ENCODE measurements around the gene ZNF207. TPM values are rescaled to one million over a fixed set of nuclear protein-coding genes. Genes with fewer than 3 reads are reported as not detected.
A peak's percentile ranks its signal among the peaks of the same experiment; 100 is the strongest.

ZNF207 gene
- total and polyA plus RNA-seq, 9 of the 15 experiments (the other 6 are each of a cell fraction or from before 2014, with no cell fraction given) = 123 to 370 (median 250) TPM

- POLR2A ChIA-PET = interaction anchor here (0.9 to 4.1 kb wide), 6 partner anchors 9 to 22 kb away, joined by 3 to 27 read pairs (median 8); no protein-coding TSS in a partner anchor
- no peak for ATAC-seq
- intact Hi-C loops (cut with micrococcal nuclease) = loop anchor here (10.0 kb wide), 1 partner anchor 74 kb away; the partner anchor contains the start of gene PSMD11
Measured at GRCh38 chr17:32370426-32370825, 20.5 kb downstream of the ZNF207 start.

GRCh38 chr17:32382526-32383223 lies 32.7 kb downstream of the ZNF207 start:
- ChIA-PET CTCF (ENCODE audit: low intra/inter-chr PET ratio) (no interaction called here), POLR2A (interaction anchor here (0.6 to 0.7 kb wide), 2 partner anchors 34 to 43 kb away, joined by 3 to 4 read pairs; no protein-coding TSS in a partner anchor)
- Histone ChIP-seq H3K4me2 (ENCODE audit: insufficient read depth, low read length) (no peak overlapping the region), H3K27me3 (ENCODE audit: control insufficient read depth in 2 of 2, insufficient read depth in 2 of 2, low read length in 2 of 2) (no peaks in the 10 kb centered on the region), H3K36me3 (ENCODE audit: control insufficient read depth, insufficient read depth, low read length) (peaks cover 47% of the 10 kb centered on the region), H3K9me1 (ENCODE audit: control insufficient read depth, insufficient read depth, low read length) (no peaks in the 10 kb centered on the region), H3K9ac (ENCODE audit: insufficient read depth in 1 of 2, low read depth in 2 of 2, low read length in 2 of 2) (no peak overlapping the region), H3K79me2 (ENCODE audit: control insufficient read depth, insufficient read depth, low read length) (no peaks in the 10 kb centered on the region), H4K20me1 (replicated peaks; ENCODE audit: control insufficient read depth, insufficient read depth, low read length) (no peaks in the 10 kb centered on the region), H3K4me1 (replicated peaks in 1 of 2; ENCODE audit: control insufficient read depth in 2 of 2, insufficient read depth in 2 of 2, low read length in 2 of 2) (no peaks in the 10 kb centered on the region), H2AFZ (ENCODE audit: low read depth, low read length) (no peak overlapping the region), H3K27ac (ENCODE audit: extremely low read depth, low read depth, low read length) (no peak overlapping the region), H3K9me3 (replicated peaks; ENCODE audit: control insufficient read depth, insufficient read depth, low read depth, low read length) (no peaks in the 10 kb centered on the region), H3K4me3 (no peak overlapping the region)
- 90% methylated on average over 5 of the region's 5 CpGs for WGBS (ENCODE audit: insufficient coverage, low coverage, missing lambda C conversion rate)
- DNase-seq (ENCODE audit: extremely low read depth in 1 of 4, low spot score in 3 of 4) = no peak
- no peak for FAIRE-seq
- intact Hi-C loops (cut with micrococcal nuclease) = no loop called here
- in situ Hi-C loops (cut with MboI) = no loop called here
- BruUV-seq (replicated peaks) = TSS peak; percentile 3
- ATAC-seq = peak; percentile 16
- peak; percentile 20; the same call in 1 of the 2 replicates for TF ChIP-seq POLR2AphosphoS2 (IDR thresholded peaks at IDR 0.05; ENCODE audit: low read length)
- TF ChIP-seq SUPT5H (IDR thresholded peaks at IDR 0.05) = peak; percentile 38
- no peak for TF ChIP-seq CEBPZ (IDR thresholded peaks at IDR 0.05; ENCODE audit: borderline replicate concordance, low read depth, low read length)
- TF ChIP-seq KLF6 (CRISPR knock-in tag; IDR thresholded peaks at IDR 0.05; ENCODE audit: borderline replicate concordance) = no peak
- no peak for TF ChIP-seq E2F8 (IDR thresholded peaks at IDR 0.05; ENCODE audit: low read depth, partially characterized antibody)
- no peak for TF ChIP-seq POLR2H (tag; IDR thresholded peaks at IDR 0.05; ENCODE audit: low read depth)
- TF ChIP-seq ZNF384 (IDR thresholded peaks at IDR 0.05; ENCODE audit: low read depth, low read length) = no peak

More at GRCh38 chr17:32370426-32370825, 20.5 kb downstream of the ZNF207 start:
- Histone ChIP-seq H3K4me1 (replicated peaks in 1 of 2; ENCODE audit: control insufficient read depth in 2 of 2, insufficient read depth in 2 of 2, low read length in 2 of 2) (no peaks in the 10 kb centered on the region), H3K9ac (ENCODE audit: insufficient read depth in 1 of 2, low read depth in 2 of 2, low read length in 2 of 2) (no peak overlapping the region), H3K9me1 (ENCODE audit: control insufficient read depth, insufficient read depth, low read length) (no peaks in the 10 kb centered on the region), H3K36me3 (ENCODE audit: control insufficient read depth, insufficient read depth, low read length) (peaks cover 96% of the 10 kb centered on the region), H3K4me3 (no peak overlapping the region), H3K79me2 (ENCODE audit: control insufficient read depth, insufficient read depth, low read length) (peaks cover 67% of the 10 kb centered on the region), H3K27me3 (ENCODE audit: control insufficient read depth in 2 of 2, insufficient read depth in 2 of 2, low read length in 2 of 2) (no peaks in the 10 kb centered on the region), H2AFZ (ENCODE audit: low read depth, low read length) (no peak overlapping the region), H3K27ac (ENCODE audit: extremely low read depth, low read depth, low read length) (no peak overlapping the region), H3K4me2 (ENCODE audit: insufficient read depth, low read length) (no peak overlapping the region), H4K20me1 (replicated peaks; ENCODE audit: control insufficient read depth, insufficient read depth, low read length) (no peaks in the 10 kb centered on the region), H3K9me3 (replicated peaks; ENCODE audit: control insufficient read depth, insufficient read depth, low read depth, low read length) (no peaks in the 10 kb centered on the region)
- TF ChIP-seq SAFB2 (IDR thresholded peaks at IDR 0.05; ENCODE audit: borderline replicate concordance, low read depth, low read length, severe bottlenecking) (no peak), ZNF217 (CRISPR knock-in tag; IDR thresholded peaks at IDR 0.05) (no peak), ZNF282 (CRISPR knock-in tag; IDR thresholded peaks at IDR 0.05) (no peak)
- CTCF ChIA-PET (ENCODE audit: low intra/inter-chr PET ratio) = no interaction called here
- in situ Hi-C loops (cut with MboI) = no loop called here
- WGBS (ENCODE audit: insufficient coverage, low coverage, missing lambda C conversion rate) = 86% methylated on average over 1 of the region's 1 CpG
- BruUV-seq (replicated peaks) = no TSS peak
- FAIRE-seq (no peak), DNase-seq (ENCODE audit: extremely low read depth in 1 of 4, low spot score in 3 of 4) (no peak)
